ENCODE results near the gene DYRK4. TPM values are rescaled to one million over a fixed set of nuclear protein-coding genes. Genes with fewer than 3 reads are reported as not detected.

The DYRK4 gene
- total and polyA plus RNA-seq, 2 of the 8 experiments (the other 6 are each of a cell fraction or from before 2014, with no cell fraction given), result 10.5 to 11.4 TPM

- WGBS, 2 experiments (ENCODE audit: extremely low coverage in 1 of 2, insufficient coverage in 1 of 2, insufficient read length in 1 of 2, insufficient replicate concordance in 2 of 2, low coverage in 1 of 2, low lambda C conversion rate in 2 of 2, missing lambda C conversion rate in 1 of 2), result 90% methylated on average over 3 of the region's 3 CpGs; no CpG with 5 or more reads in 1 of the 2 experiments
- no peak overlapping the region for H4K8ac ChIP-seq (ENCODE audit: extremely low read depth, insufficient read depth, low read length)
- H3K79me1 ChIP-seq (ENCODE audit: low read depth, low read length), result no peaks in the 10 kb centered on the region
- H3K9me3 ChIP-seq (ENCODE audit: insufficient read depth in 2 of 2, low read depth in 1 of 2, low read length in 1 of 2), result no peaks in the 10 kb centered on the region
- H2BK12ac ChIP-seq (ENCODE audit: low read depth, low read length), result no peak overlapping the region
- no peaks in the 10 kb centered on the region; a peak in 1 of 7 replicates for H3K27me3 ChIP-seq (replicated peaks in 1 of 4; ENCODE audit: control insufficient read depth in 3 of 4, extremely low read depth in 1 of 4, insufficient read depth in 3 of 4, low read length in 3 of 4)
- H3K56ac ChIP-seq (replicated peaks; ENCODE audit: insufficient read length, low read depth, low read length), result no peak overlapping the region
- H3K14ac ChIP-seq (ENCODE audit: insufficient read length), result no peak overlapping the region
- ChIA-PET POLR2A (ENCODE audit: partially characterized antibody) (interaction anchor here (1.6 kb wide), 1 partner anchor 10 kb away, joined by 3 read pairs; no protein-coding TSS in a partner anchor), CTCF (ENCODE audit: partially characterized antibody) (interaction anchor here (1.3 kb wide), 1 partner anchor 143 kb away, joined by 4 read pairs; no protein-coding TSS in a partner anchor)
- H4K20me1 ChIP-seq (replicated peaks in 1 of 2; ENCODE audit: control insufficient read depth in 1 of 2, insufficient read depth in 2 of 2, low read length in 2 of 2), result no peaks in the 10 kb centered on the region
- H2BK120ac ChIP-seq (replicated peaks; ENCODE audit: low read depth, low read length), result no peak overlapping the region
- DNase-seq (ENCODE audit: low read depth in 1 of 2, low spot score in 2 of 2), result no peak
- no peak overlapping the region for H3K4me2 ChIP-seq (ENCODE audit: insufficient read depth in 1 of 2, low read depth in 2 of 2, low read length in 2 of 2)
- no peak overlapping the region for H4K5ac ChIP-seq (ENCODE audit: insufficient read length, low read depth, low read length)
- H3K4me3 ChIP-seq (ENCODE audit: extremely low read depth in 1 of 4, insufficient read depth in 2 of 4, low read depth in 3 of 4, low read length in 4 of 4), result no peak overlapping the region
- H2BK20ac ChIP-seq (ENCODE audit: low read length), result no peak overlapping the region
- no peak overlapping the region for H3K4ac ChIP-seq (replicated peaks; ENCODE audit: insufficient read length, low read depth, low read length)
- H3K23me2 ChIP-seq (ENCODE audit: low read depth, low read length), result no peaks in the 10 kb centered on the region
- H2BK5ac ChIP-seq (ENCODE audit: low read depth, low read length), result no peak overlapping the region
- H3K27ac ChIP-seq (ENCODE audit: low read depth, low read length), result no peak overlapping the region
- H2BK15ac ChIP-seq (ENCODE audit: low read length), result no peak overlapping the region
- TF ChIP-seq TEAD4 (IDR thresholded peaks at IDR 0.05; ENCODE audit: low read depth, low read length), result no peak
- no peak for TF ChIP-seq SP1 (IDR thresholded peaks at IDR 0.05; ENCODE audit: low read depth, low read length)
- no peak for TF ChIP-seq CHD1 (IDR thresholded peaks at IDR 0.05; ENCODE audit: low read depth, low read length)
- no peak for TF ChIP-seq CBX5 (IDR thresholded peaks at IDR 0.05; ENCODE audit: low read depth, low read length)
- no peak for TF ChIP-seq JUND (IDR thresholded peaks at IDR 0.05; ENCODE audit: low read length)
- no peak for TF ChIP-seq ATF2 (IDR thresholded peaks at IDR 0.05; ENCODE audit: low read length)
- TF ChIP-seq FOSL1 (IDR thresholded peaks at IDR 0.05; ENCODE audit: insufficient read depth, low read depth, low read length), result no peak
- no peak overlapping the region for H3K23ac ChIP-seq (ENCODE audit: insufficient read length)
- no peak overlapping the region for H3K9ac ChIP-seq (replicated peaks in 1 of 4; ENCODE audit: extremely low read depth in 1 of 4, low read depth in 3 of 4, low read length in 3 of 4)
- no peak overlapping the region for H2AK5ac ChIP-seq (ENCODE audit: low read depth, low read length)
- no peak for FAIRE-seq
- H3K18ac ChIP-seq (ENCODE audit: extremely low read depth, low read length), result no peak overlapping the region
- H3K79me2 ChIP-seq (ENCODE audit: control insufficient read depth in 1 of 2, insufficient read depth in 2 of 2, low read length in 2 of 2), result no peaks in the 10 kb centered on the region
- H4K91ac ChIP-seq (replicated peaks; ENCODE audit: insufficient read length, low read length), result no peak overlapping the region
- H2AFZ ChIP-seq (ENCODE audit: low read length), result no peak overlapping the region
- no peaks in the 10 kb centered on the region for H3K36me3 ChIP-seq (ENCODE audit: control insufficient read depth in 2 of 4, insufficient read depth in 4 of 4, low read length in 3 of 4)
- H3K4me1 ChIP-seq (replicated peaks in 1 of 4; ENCODE audit: control insufficient read depth in 3 of 4, insufficient read depth in 4 of 4, low read length in 3 of 4), result no peaks in the 10 kb centered on the region
Observed at GRCh38 chr12:4621511-4621910, 59.5 kb downstream of the DYRK4 start.

All from H1 (cell line).